Ascending aorta (tissue), 2 donors: ENCODE measurements around the gene ATOH8. TPM values are rescaled to one million over a fixed set of nuclear protein-coding genes. Genes with fewer than 3 reads are reported as not detected.

Experiments used
- DNase-seq, 2 donors: peaks; one replicate each; pipeline ENCODE4 v3.0.0-alpha.2; 2019; ENCODE audit warnings: low spot score in 2 of 2
- H3K27ac ChIP-seq, 2 donors: fragments of 200-600 bp; sonication (generic); one replicate each; pipeline ENCODE4 v1.5.1; 2016 to 2017; ENCODE audit warnings: mild to moderate bottlenecking in 1 of 2
- H3K27me3 ChIP-seq: fragments of 200-600 bp; sonication (generic); one replicate; pipeline ENCODE4 v1.5.1; 2017
- H3K36me3 ChIP-seq, 2 donors: fragments of 200-600 bp; sonication (generic); one replicate each; pipeline ENCODE4 v1.5.1; 2016
- H3K4me1 ChIP-seq, 2 donors: fragments of 200-600 bp; sonication (generic); one replicate each; pipeline ENCODE4 v1.5.1; 2016 to 2017; ENCODE audit warnings: mild to moderate bottlenecking in 1 of 2
- H3K4me3 ChIP-seq, 2 donors: fragments of 200-600 bp; sonication (generic); one replicate each; pipeline ENCODE4 v1.5.1; 2016 to 2017; ENCODE audit warnings: mild to moderate bottlenecking in 1 of 2
- H3K9me3 ChIP-seq, 2 donors: fragments of 200-600 bp; sonication (generic); one replicate each; pipeline ENCODE4 v1.5.1; 2016
- CTCF ChIP-seq, 3 experiments: fragments of 200-600 bp in 2 of 3; fragments of 450-650 bp in 1 of 3; sonication (generic) in 2 of 3; IDR thresholded peaks; one replicate each; pipeline ENCODE4 v1.5.1; 2016 to 2019; ENCODE audit warnings: antibody characterized with exemption in 3 of 3, mild to moderate bottlenecking in 1 of 3, moderate library complexity in 1 of 3
- intact Hi-C: fragments of 100-400 bp; cut with DNase I; formaldehyde crosslinking; loops from one replicate; pipeline ENCODE4 v1.15.1; 2023
- total RNA-seq: library from RNA; depleted of rRNA; stranded (reverse); fragments of >200 nt; gene quantifications from one replicate; pipeline ENCODE4 v1.1.0, GENCODE V29; 2016

ATOH8 gene
- total RNA-seq, 1 donor from 2014 or later: 239 TPM

GRCh38 chr2:85812094-85812735 lies 58.4 kb downstream of the ATOH8 start:
- no peak for TF ChIP-seq CTCF (IDR thresholded peaks at IDR 0.05)

GRCh38 chr2:85813211-85813981 lies 59.6 kb downstream of the ATOH8 start:
- Histone ChIP-seq H3K36me3 (no peaks in the 10 kb centered on the region), H3K27me3 (no peaks in the 10 kb centered on the region), H3K4me3 (no peak overlapping the region), H3K9me3 (no peaks in the 10 kb centered on the region), H3K27ac (peak overlapping the region; percentile 90 to 94), H3K4me1 (peaks cover 8 to 41% of the 10 kb centered on the region in 2 donors)
- TF ChIP-seq CTCF (IDR thresholded peaks at IDR 0.05): no peak
- intact Hi-C loops: loop anchor here (2.0 to 5.0 kb wide), 3 partner anchors 17 to 176 kb away; no protein-coding TSS in a partner anchor
- DNase-seq: no peak

More at GRCh38 chr2:85812094-85812735, 58.4 kb downstream of the ATOH8 start:
- Histone ChIP-seq H3K9me3 (no peaks in the 10 kb centered on the region), H3K27ac (peak overlapping the region; percentile 90 to 94), H3K4me3 (no peak overlapping the region), H3K36me3 (no peaks in the 10 kb centered on the region), H3K27me3 (no peaks in the 10 kb centered on the region), H3K4me1 (peaks cover 8 to 41% of the 10 kb centered on the region in 2 donors)
- DNase-seq: peak in 1 of 2 donors; percentile 60
- intact Hi-C loops: loop anchor here (2.0 to 5.0 kb wide), 3 partner anchors 15 to 175 kb away; no protein-coding TSS in a partner anchor

- H3K4me3 ChIP-seq: no peak overlapping the region
- no peaks in the 10 kb centered on the region for H3K9me3 ChIP-seq
- H3K36me3 ChIP-seq: no peaks in the 10 kb centered on the region
- peaks cover 8 to 41% of the 10 kb centered on the region in 2 donors for H3K4me1 ChIP-seq
- intact Hi-C loops: loop anchor here (1.0 to 5.0 kb wide), 5 partner anchors 17 to 177 kb away; no protein-coding TSS in a partner anchor
- DNase-seq: peak; percentile 68 to 95
- peak overlapping the region in 1 of 2 donors; percentile 90 for H3K27ac ChIP-seq
- H3K27me3 ChIP-seq: no peaks in the 10 kb centered on the region
- peak; percentile 94 to 97 (median 94) for TF ChIP-seq CTCF (IDR thresholded peaks at IDR 0.05)
These were observed 60.4 kb downstream of the ATOH8 start for GRCh38 chr2:85813982-85814801.

- no peak overlapping the region for H3K4me3 ChIP-seq
- intact Hi-C loops: loop anchor here (1.0 to 5.0 kb wide), 3 partner anchors 65 to 178 kb away; no protein-coding TSS in a partner anchor
These were observed 61.2 kb downstream of the ATOH8 start for GRCh38 chr2:85814802-85815550.

More at GRCh38 chr2:85814802-85815550, 61.2 kb downstream of the ATOH8 start:
- TF ChIP-seq CTCF (IDR thresholded peaks at IDR 0.05): no peak
- Histone ChIP-seq H3K4me1 (peaks cover 8 to 41% of the 10 kb centered on the region in 2 donors), H3K36me3 (no peaks in the 10 kb centered on the region), H3K27me3 (no peaks in the 10 kb centered on the region), H3K27ac (no peak overlapping the region), H3K9me3 (no peaks in the 10 kb centered on the region)
- no peak for DNase-seq
